Endometrial microvascular endothelial cells (primary cell): ENCODE data around the gene B3GLCT. TPM values are rescaled to one million over a fixed set of nuclear protein-coding genes. Genes with fewer than 3 reads are reported as not detected.

ENCODE experiments used
- in situ Hi-C: cut with HindIII; loops from 2 replicates; pipeline ENCODE4 v1.10.0; 2017; ENCODE audit warnings: low sequenced_read_pairs, low pct_unique_long_range_greater_than_20kb; ENCODE audit errors: inconsistent ontology term
- total RNA-seq: library from RNA; depleted of rRNA; stranded (reverse); fragments of >200 nt; gene quantifications from one replicate; pipeline ENCODE4 v1.2.3, GENCODE V29; 2015; ENCODE audit errors: inconsistent ontology term

B3GLCT gene
- total RNA-seq, 1 donor from 2014 or later: 11.7 TPM

- in situ Hi-C loops: no loop called here
These were observed 20.5 kb upstream of the B3GLCT start for GRCh38 chr13:31179241-31179640.

GRCh38 chr13:31179754-31180153, 20.0 kb upstream of the B3GLCT start:
- in situ Hi-C loops: no loop called here

GRCh38 chr13:31182987-31183386, 16.8 kb upstream of the B3GLCT start:
- in situ Hi-C loops: no loop called here

DNA sequence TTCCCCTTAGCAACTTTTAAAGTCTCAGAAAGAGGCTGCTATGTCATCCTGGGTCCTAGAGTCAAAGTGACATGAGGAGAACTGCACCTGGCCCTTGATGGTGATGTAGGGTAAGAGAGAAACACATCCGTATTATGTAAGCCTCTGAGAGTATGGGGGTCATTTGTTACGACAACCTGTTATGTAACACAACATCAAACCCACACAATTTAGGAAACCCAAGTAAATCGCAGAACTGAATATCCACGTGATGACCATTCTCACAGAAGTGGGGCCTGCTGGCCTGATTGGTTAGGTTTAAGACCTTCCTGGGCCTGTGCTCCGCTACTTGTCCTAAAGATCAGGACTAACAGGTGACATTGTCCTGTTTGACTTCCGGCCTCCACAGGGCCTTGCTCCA, 15.3 kb upstream of the B3GLCT start:
- in situ Hi-C loops: no loop called here

GRCh38 chr13:31184981-31185645, 14.7 kb upstream of the B3GLCT start:
- in situ Hi-C loops: no loop called here

GRCh38 chr13:31191748-31192147, 8.0 kb upstream of the B3GLCT start:
- in situ Hi-C loops: no loop called here

GRCh38 chr13:31192306-31192705, 7.5 kb upstream of the B3GLCT start:
- in situ Hi-C loops: no loop called here

DNA sequence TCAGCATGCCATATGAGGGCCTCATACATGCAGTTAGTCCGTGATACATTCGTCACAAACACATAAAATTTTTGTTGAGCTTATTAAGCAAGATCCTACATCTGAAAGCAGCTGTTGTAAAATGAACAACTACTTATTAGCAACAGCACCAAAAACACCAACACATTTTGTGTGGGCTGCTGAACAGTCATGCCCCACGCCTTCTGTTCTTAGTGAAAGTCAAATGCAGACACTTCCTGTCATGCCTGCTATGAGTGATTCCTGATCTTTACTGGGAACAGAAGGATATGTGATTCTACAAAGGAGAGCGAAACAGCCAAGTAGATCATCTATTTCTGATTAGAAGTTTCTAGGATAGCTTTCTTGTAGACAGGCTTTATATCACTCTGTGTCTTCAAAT, 4.2 kb upstream of the B3GLCT start:
- in situ Hi-C loops: no loop called here

DNA sequence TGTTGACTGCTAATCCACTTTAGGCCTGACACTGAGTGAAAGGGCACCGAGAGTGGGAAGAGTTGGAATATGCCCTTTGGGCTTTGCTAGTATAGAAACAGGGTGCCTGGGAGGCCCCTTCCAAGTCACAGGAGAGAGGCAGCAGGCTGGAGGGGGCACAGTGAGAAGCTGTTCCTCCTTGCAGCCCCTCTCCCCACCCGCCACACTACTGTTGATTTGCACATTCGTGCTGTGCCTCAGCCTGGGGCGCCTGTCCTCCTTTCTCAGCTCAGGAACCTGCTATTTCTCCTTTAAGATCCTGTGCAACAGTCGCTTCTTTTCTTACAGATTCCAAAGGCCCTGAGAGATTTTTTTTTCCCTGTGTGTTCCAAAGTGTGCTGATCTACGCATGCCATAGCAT, 2.8 kb upstream of the B3GLCT start:
- in situ Hi-C loops: no loop called here

DNA sequence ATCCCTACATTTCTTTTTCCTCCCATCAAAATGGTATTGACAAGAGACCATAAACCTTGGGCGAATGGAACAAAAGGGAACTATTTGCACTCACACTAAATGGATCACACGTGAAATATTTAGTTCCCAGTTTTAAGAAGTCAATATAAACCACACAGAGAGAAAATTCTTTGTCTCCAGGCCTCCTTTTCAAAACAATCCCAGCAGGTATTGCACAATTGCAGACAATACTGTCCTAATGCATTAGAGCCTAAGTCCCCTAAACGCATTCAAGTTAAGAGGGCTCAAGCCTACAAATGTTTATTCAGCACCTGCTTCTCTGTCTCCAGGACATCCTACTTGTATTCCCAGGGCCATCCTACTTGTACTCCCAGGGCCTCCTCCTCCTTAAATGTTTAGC, 1.3 kb upstream of the B3GLCT start:
- in situ Hi-C loops: no loop called here

GRCh38 chr13:31199527-31199848, 287 bp upstream of the B3GLCT start:
- in situ Hi-C loops: no loop called here

DNA sequence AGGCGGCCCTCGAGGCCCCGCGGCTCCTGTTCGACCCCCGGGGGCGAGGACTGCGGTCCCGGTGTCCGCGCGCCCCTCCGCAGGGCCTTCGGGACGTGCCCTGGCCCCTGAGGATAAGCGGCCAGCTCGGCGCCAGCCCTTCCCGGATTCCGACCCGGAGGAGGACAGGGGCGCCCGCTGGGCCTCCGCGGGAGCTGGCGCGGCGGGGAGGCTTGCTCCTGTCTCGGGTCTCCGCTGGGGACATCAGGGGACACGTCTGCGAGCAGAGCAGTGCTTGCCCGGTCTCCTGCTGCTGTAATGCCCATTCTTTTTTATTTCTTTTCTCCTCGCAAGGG, 829 bp downstream of the B3GLCT start:
- in situ Hi-C loops: no loop called here

- in situ Hi-C loops: no loop called here
These were observed 1.7 kb downstream of the B3GLCT start for GRCh38 chr13:31201341-31202031.

- in situ Hi-C loops: no loop called here
These were observed 4.8 kb downstream of the B3GLCT start for GRCh38 chr13:31204592-31204991.

- in situ Hi-C loops: no loop called here
These were observed 8.1 kb downstream of the B3GLCT start for GRCh38 chr13:31207661-31208552.

- in situ Hi-C loops: no loop called here
These were observed 8.9 kb downstream of the B3GLCT start for GRCh38 chr13:31208559-31209122.

DNA sequence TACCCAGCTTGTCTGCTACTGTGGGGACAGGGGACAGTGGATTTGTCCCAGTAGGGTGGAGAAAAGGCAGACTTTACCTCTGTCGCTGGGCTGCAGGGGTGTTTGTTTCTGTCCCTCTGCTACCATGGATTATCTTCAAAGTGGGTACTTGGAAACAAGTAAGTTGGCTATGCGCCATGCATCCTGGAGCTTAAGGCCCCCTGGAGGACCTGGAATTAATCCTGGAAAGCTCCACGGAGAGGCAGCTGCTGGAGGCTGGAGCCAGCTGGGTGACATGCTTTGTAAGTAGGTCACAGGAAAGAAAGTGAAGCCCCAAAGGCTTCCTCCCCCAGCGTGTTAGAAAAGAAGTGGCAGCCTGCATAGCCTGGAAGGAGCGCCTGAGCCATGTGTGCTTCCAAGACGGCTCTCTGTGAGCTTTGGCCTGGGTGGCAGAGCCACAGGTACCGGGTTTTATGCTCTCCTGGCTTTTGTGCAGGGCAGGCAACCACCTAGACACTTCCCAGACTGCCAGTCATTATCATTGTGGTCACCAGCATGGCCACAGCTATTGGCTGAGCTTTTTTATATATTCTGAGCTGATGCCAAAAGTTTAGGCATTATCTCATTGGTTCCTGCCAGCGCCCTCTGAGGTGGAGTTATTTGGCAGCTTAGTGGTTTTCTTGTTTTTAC, 9.5 kb downstream of the B3GLCT start:
- in situ Hi-C loops: no loop called here

DNA sequence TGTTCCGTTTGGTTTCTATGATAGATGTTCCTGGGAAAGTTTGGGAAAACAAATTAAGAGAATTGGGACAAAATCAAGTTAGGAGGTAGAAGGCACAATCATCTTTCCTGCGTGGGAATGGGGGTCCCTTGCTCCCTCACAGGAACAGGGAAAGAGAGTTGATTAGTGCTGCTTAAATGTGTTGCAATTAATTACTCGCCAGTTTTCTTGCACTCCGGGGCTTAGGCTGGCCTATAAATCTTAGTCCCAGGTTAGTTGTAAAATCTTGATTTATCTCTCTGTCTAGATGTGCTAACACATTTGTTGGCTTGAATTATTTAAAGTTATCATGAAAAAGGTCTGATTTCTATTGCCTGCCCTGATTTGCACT, 10.1 kb downstream of the B3GLCT start:
- in situ Hi-C loops: no loop called here

GRCh38 chr13:31213651-31214289, 14.0 kb downstream of the B3GLCT start:
- in situ Hi-C loops: no loop called here
